OCI-LY7 (cell line): ENCODE results near the gene ERGIC1. TPM values are rescaled to one million over a fixed set of nuclear protein-coding genes. Genes with fewer than 3 reads are reported as not detected.
A peak's percentile ranks its signal among the peaks of the same experiment; 100 is the strongest.

Source experiments
- BruUV-seq: library from RNA; stranded (reverse); fragments of 400-500 nt; replicated peaks from 2 replicates; lab custom pipeline; 2021; lab: Mats Ljungman, UMichigan
- CTCF ChIA-PET: fragments of 300-600 bp; sonication (Branson Sonifier 250); formaldehyde crosslinking; loops from one replicate; lab custom pipeline; 2022; ENCODE audit warnings: antibody characterized with exemption; ENCODE audit not compliant: unreplicated experiment; lab: Charles Lee
- POLR2A ChIA-PET: fragments of 300-600 bp; sonication (Branson Sonifier 250); formaldehyde crosslinking; loops from one replicate; lab custom pipeline; 2022; ENCODE audit warnings: antibody characterized with exemption; lab: Charles Lee
- DNase-seq: peaks from one replicate; pipeline ENCODE4 v3.0.0-alpha.2; 2015; ENCODE audit warnings: low spot score
- H2AFZ ChIP-seq: fragments of 200-600 bp; sonication (generic), shearing (Covaris generic); 2 replicates; pipeline ENCODE4 v1.6.1; 2014; ENCODE audit warnings: mild to moderate bottlenecking, antibody characterized with exemption, low read length, moderate library complexity
- H3K27ac ChIP-seq: fragments of 200-600 bp; sonication (generic); 2 replicates; pipeline ENCODE4 v1.5.1; 2014; ENCODE audit warnings: mixed run types, low read depth, mild to moderate bottlenecking, moderate library complexity, low read length, inconsistent platforms; ENCODE audit not compliant: poor library complexity, severe bottlenecking
- H3K36me3 ChIP-seq: fragments of 200-600 bp; sonication (generic); 2 replicates; pipeline ENCODE4 v1.6.1; 2014; ENCODE audit warnings: mild to moderate bottlenecking, antibody characterized with exemption, low read length, moderate library complexity, mixed read lengths; ENCODE audit not compliant: insufficient read depth
- H3K4me1 ChIP-seq: fragments of 200-600 bp; sonication (generic); 2 replicates; pipeline ENCODE4 v1.5.1; 2014; ENCODE audit warnings: mild to moderate bottlenecking, low read length; ENCODE audit not compliant: insufficient read depth, poor library complexity, severe bottlenecking
- H3K4me2 ChIP-seq: fragments of 200-600 bp; sonication (generic); 2 replicates; pipeline ENCODE4 v1.6.1; 2014; ENCODE audit warnings: mild to moderate bottlenecking, low read length
- H3K4me3 ChIP-seq: fragments of 200-600 bp; sonication (generic); 2 replicates; pipeline ENCODE4 v1.5.1; 2014; ENCODE audit warnings: mild to moderate bottlenecking, low read depth, low read length; ENCODE audit not compliant: poor library complexity, severe bottlenecking
- H3K79me2 ChIP-seq: fragments of 200-600 bp; sonication (generic); 2 replicates; pipeline ENCODE4 v1.6.1; 2016; ENCODE audit warnings: low read depth, mild to moderate bottlenecking, low read length, moderate library complexity, mixed read lengths; ENCODE audit not compliant: insufficient read depth
- H3K9me2 ChIP-seq: fragments of 200-600 bp; sonication (generic); 2 replicates; pipeline ENCODE4 v1.6.1; 2016; ENCODE audit warnings: mild to moderate bottlenecking, low read length, mixed read lengths; ENCODE audit not compliant: insufficient read depth
- H3K9me3 ChIP-seq: fragments of 200-600 bp; sonication (generic); 2 replicates; pipeline ENCODE4 v1.6.1; 2014; ENCODE audit warnings: mild to moderate bottlenecking, mixed run types, low read length, mixed read lengths
- H4K20me1 ChIP-seq: fragments of 200-600 bp; sonication (generic); 2 replicates; pipeline ENCODE4 v1.6.1; 2014; ENCODE audit warnings: mild to moderate bottlenecking, antibody characterized with exemption, low read length, moderate library complexity, mixed read lengths; ENCODE audit not compliant: insufficient read depth
- EZH2phosphoT487 ChIP-seq: fragments of 200-600 bp; sonication (generic); IDR thresholded peaks from 2 replicates; pipeline ENCODE4 v1.6.1; 2018; ENCODE audit warnings: low read depth, borderline replicate concordance, mild to moderate bottlenecking, mixed run types, antibody characterized with exemption, low read length, moderate library complexity, mixed read lengths
- intact Hi-C: fragments of 100-400 bp; cut with micrococcal nuclease; formaldehyde crosslinking; loops from one replicate; pipeline ENCODE4 v1.10.0; 2022; ENCODE audit not compliant: unreplicated experiment
- total RNA-seq, 2 experiments: library from RNA; depleted of rRNA in 1 of 2; stranded (reverse); fragments of >200 nt in 1 of 2; shearing (Covaris generic) in 1 of 2; gene quantifications; 2 replicates each; pipeline ENCODE4 v1.2.3, GENCODE V29; 2014 to 2022
- TF ChIP-seq, protein P1 (sequence below): fragments of 200-600 bp; sonication (generic); conservative IDR thresholded peaks from 2 replicates; pipeline ENCODE4 v1.5.1; 2014; ENCODE audit warnings: mild to moderate bottlenecking, antibody characterized with exemption, low read length, moderate library complexity, mixed read lengths

The ERGIC1 gene
- total RNA-seq, 2 experiments from 2014 or later: 125 to 178 TPM

DNA sequence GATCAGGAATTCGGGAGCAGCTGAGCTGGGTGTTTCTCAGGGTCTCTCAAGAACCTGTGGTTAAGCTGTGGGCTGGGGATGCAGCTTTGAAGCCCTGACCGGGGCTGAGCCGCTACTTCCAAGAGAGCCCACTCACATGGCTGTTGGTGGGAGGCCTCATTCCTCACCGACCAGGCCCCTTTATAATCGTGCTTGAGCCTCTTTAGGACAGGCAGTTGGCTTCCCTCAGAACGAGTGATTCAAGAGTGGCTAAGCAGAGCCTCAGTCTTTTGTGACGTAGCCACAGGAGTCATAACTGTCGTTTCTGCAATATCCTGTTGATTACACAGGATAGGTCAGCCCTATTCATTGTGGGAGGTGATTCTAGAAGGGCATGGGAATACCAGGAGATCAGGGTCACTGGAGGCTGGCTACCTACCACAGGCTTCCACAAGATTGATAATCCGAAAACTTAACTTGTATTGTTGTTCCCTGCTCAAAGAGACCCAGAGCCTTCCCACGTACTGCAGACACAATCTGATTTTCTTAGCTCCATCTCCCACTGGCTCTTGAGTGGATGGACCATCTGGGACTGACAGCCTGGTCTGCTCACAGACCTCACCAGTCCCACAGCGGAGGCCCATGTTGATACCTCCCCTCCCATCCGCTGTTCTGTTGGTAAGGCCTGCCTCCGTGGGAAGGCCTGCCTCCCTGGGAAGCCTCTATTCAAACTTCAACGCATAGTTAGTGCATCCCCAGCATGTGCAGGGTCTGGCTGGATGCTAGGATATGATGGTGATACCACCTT, 3.0 kb upstream of the ERGIC1 start:
- Histone ChIP-seq H3K4me1 (peaks cover 16% of the 10 kb centered on the region), H3K27ac (no peak overlapping the region), H4K20me1 (no peaks in the 10 kb centered on the region), H3K4me2 (no peak overlapping the region), H3K4me3 (no peak overlapping the region), H3K36me3 (no peaks in the 10 kb centered on the region), H3K9me2 (no peaks in the 10 kb centered on the region), H3K79me2 (peaks cover 17% of the 10 kb centered on the region), H2AFZ (no peak overlapping the region), H3K9me3 (0 out of 2 replicates have a peak, but pooled peaks cover 7% of the 10 kb centered on the region)
- ChIA-PET POLR2A (interaction anchor here (1.2 kb wide), 1 partner anchor 10 kb away, joined by 3 read pairs; no protein-coding TSS in a partner anchor), CTCF (no interaction called here)
- TF ChIP-seq, protein P1, sequence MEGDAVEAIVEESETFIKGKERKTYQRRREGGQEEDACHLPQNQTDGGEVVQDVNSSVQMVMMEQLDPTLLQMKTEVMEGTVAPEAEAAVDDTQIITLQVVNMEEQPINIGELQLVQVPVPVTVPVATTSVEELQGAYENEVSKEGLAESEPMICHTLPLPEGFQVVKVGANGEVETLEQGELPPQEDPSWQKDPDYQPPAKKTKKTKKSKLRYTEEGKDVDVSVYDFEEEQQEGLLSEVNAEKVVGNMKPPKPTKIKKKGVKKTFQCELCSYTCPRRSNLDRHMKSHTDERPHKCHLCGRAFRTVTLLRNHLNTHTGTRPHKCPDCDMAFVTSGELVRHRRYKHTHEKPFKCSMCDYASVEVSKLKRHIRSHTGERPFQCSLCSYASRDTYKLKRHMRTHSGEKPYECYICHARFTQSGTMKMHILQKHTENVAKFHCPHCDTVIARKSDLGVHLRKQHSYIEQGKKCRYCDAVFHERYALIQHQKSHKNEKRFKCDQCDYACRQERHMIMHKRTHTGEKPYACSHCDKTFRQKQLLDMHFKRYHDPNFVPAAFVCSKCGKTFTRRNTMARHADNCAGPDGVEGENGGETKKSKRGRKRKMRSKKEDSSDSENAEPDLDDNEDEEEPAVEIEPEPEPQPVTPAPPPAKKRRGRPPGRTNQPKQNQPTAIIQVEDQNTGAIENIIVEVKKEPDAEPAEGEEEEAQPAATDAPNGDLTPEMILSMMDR: no peak
- no peak for TF ChIP-seq EZH2phosphoT487
- intact Hi-C loops: loop anchor here (10.0 kb wide), 2 partner anchors 116 to 716 kb away; no protein-coding TSS in a partner anchor
- no peak for DNase-seq
- BruUV-seq: no TSS peak

DNA sequence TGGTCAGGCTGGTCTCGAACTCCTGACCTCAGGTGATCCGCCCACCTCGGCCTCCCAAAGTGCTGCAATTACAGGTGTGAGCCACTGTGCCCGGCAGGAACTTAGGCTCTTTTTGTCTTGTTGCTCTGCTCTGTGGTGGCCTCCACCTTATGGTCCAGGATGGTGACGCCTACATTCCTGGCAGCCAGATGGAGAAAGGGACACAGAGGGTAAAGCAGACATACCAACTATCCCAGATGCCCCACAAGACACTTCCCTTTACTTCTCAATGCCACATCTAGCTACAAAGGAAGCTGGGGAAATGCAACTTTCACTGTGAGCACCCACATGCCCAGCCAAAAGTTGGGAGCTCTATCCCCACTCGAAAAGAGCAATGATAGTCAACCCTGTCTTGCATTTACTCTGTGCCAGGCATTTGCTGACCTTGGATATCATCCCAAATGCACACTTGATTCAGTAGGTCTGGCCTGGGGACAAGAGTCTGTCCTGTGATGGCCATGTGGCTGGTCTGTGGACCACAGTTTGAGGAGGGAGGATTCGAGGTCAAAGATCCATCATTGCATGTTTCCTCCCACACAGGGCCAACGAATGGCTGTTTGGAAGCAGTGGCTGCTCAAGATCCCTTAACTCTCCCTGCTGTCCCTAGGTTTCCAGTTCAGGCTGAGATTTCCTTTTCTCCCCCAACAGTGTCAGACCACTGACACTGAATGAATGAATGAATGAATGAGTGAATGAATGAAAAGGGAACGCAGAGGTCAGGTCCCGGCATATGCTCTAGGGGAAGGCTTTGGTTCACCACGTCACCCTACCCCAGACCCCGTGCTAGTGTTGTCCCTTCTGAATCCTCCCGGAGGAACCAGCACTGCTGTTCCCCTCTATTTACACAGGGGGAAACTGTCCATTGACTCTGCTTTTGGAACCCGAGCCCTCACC, 1.4 kb upstream of the ERGIC1 start:
- no peak overlapping the region for H3K4me3 ChIP-seq
- H3K79me2 ChIP-seq: peaks cover 31% of the 10 kb centered on the region
- BruUV-seq: no TSS peak
- TF ChIP-seq, protein P1: no peak
- TF ChIP-seq EZH2phosphoT487: no peak
- no peaks in the 10 kb centered on the region for H3K9me3 ChIP-seq
- H4K20me1 ChIP-seq: no peaks in the 10 kb centered on the region
- H3K4me2 ChIP-seq: peak overlapping the region; percentile 76; the same call in 1 of the 2 replicates
- intact Hi-C loops: loop anchor here (10.0 kb wide), 2 partner anchors 118 to 718 kb away; no protein-coding TSS in a partner anchor
- no peak for DNase-seq
- peaks cover 9% of the 10 kb centered on the region; the same call in 1 of the 2 replicates for H3K36me3 ChIP-seq
- ChIA-PET CTCF (no interaction called here), POLR2A (no interaction called here)
- no peak overlapping the region for H2AFZ ChIP-seq
- H3K4me1 ChIP-seq: peaks cover 32% of the 10 kb centered on the region
- H3K27ac ChIP-seq: no peak overlapping the region
- H3K9me2 ChIP-seq: no peaks in the 10 kb centered on the region
